GM10266 (cell line): Measurements from ENCODE around the gene MXRA8.

Experiments
- DNase-seq: peaks from one replicate; pipeline ENCODE4 v3.0.0; 2012; ENCODE audit errors: extremely low spot score
- TF ChIP-seq, protein P1 (sequence below): IDR thresholded peaks from 2 replicates; pipeline ENCODE4 v1.5.1; 2012; ENCODE audit warnings: mild to moderate bottlenecking, low read depth; ENCODE audit not compliant: control insufficient read depth, insufficient read depth; ENCODE audit errors: missing control alignments

Gene MXRA8

DNA sequence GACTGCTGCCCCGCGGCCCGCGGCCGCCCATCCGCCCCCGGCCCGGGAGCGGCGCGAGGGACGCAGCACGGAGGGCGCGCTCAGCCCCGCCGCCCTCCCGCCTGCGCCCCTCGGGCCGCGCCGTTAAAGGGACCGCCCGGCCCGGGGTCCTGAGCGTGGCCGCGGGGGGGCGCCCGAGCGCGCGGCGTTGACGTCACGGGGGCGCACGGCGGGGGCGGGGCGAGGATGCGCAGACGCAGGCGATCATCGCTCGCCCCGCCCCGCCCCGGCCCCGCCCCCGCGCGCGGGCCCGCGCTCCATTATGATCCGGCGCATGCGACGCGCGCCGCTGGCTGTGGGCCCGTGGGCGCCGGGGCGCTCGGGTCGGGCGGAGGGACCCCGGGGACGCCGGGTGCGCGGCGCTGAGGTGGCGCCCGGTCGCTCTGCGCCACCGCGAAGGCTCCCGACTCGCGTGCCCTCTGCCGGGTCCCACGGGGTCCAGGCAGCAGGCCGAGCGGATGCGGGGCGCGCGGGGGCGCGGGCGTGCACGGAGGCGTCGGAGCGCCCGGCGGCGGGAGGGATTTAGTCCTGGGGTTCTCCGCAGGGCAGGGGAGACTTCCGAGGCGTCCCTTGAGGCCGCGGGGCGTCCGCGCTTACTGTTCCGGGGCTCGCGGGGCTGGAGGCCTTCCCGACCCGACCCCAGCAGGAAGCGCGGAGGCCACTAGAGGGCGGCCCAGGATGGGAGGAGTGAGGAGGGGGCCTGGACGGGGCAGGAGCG, 8.9 kb downstream of the MXRA8 start, which contains the start of gene DVL1:
Gene DVL1 (minus strand): TSS at position 163 of the 757 bp plus-strand sequence. CDS start 353 bp downstream, outside the sequence.
- TF ChIP-seq, protein P1, sequence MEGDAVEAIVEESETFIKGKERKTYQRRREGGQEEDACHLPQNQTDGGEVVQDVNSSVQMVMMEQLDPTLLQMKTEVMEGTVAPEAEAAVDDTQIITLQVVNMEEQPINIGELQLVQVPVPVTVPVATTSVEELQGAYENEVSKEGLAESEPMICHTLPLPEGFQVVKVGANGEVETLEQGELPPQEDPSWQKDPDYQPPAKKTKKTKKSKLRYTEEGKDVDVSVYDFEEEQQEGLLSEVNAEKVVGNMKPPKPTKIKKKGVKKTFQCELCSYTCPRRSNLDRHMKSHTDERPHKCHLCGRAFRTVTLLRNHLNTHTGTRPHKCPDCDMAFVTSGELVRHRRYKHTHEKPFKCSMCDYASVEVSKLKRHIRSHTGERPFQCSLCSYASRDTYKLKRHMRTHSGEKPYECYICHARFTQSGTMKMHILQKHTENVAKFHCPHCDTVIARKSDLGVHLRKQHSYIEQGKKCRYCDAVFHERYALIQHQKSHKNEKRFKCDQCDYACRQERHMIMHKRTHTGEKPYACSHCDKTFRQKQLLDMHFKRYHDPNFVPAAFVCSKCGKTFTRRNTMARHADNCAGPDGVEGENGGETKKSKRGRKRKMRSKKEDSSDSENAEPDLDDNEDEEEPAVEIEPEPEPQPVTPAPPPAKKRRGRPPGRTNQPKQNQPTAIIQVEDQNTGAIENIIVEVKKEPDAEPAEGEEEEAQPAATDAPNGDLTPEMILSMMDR = peak; percentile 74
- peak; percentile 98 for DNase-seq

DNA sequence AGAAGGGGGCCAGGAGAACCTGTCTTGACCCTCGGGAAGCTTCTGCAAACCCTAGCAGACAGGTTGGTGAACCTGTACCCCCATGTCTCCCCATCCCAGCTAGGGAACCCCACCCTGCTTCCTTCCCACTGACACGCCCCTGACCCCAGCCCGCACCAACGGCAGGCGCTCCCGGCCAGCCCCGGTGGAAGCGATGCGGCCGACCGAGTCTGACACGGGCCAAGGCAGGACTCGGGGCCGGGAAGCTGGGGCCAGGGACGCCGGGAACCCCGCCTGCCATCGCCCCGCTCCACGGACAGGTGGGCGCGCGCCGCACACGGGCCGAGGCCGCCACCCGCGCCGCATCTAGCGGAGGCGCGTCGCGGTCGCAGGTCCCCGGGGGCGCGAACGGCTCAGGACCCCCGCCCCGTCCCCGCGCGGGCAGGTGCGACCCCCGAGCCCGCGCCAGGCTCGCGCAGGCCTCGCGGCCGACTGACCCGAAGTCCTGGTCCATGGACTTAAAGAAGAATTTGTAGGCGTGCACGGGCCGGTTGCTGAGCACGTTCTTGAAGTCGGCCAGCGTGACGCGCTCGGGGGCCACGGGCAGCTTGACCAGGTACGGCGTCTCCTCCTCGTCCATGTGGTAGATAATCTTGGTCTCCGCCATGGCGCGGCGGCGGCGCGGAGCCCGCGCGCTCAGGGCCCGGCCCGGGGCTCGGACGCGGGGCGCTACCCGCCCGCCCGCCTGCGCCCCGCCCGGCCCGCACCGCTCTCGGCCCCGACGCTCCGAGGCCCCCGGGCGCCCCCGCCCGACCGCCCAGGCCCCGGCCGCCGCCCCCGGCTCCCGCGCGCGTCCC, 9.7 kb downstream of the MXRA8 start:
- TF ChIP-seq, protein P1 = no peak
- no peak for DNase-seq

DNA sequence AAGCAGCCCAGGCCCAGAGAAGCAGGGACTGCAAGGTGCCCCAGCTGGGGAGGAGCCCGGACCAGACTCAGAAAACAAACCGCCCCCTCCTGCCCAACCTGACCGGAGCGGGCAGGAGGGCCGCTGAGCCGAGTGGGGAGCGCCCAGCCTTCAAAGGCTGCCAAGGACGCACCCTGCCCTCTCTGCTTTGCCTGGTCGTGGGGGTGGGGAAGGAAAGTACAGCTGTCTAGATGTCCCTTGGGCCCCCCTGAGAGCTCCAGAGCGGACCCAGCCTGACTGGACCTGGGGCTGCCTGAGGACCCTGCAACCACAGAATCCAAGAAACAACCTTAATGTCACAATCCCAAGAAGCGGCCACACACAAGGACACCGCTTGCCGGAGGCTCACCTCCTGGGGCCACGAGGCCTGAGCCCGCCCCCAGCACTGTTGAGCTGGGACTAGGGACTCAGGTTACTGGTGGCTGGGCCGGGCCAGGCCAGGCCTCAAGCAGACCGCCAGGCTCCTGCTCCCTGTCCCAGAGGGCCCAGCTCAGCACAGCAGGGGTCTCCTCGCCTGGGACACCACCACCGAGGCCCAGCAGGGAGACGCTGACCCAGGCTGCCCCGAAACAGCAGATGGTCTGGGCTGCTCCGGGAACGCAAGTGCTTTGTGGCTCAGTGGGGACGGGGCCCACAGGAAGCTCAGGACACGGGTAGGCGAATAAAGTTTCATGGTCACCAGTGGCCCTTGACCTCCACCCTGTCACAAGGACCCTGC, 10.5 kb downstream of the MXRA8 start:
- DNase-seq = no peak
- TF ChIP-seq, protein P1 = no peak

DNA sequence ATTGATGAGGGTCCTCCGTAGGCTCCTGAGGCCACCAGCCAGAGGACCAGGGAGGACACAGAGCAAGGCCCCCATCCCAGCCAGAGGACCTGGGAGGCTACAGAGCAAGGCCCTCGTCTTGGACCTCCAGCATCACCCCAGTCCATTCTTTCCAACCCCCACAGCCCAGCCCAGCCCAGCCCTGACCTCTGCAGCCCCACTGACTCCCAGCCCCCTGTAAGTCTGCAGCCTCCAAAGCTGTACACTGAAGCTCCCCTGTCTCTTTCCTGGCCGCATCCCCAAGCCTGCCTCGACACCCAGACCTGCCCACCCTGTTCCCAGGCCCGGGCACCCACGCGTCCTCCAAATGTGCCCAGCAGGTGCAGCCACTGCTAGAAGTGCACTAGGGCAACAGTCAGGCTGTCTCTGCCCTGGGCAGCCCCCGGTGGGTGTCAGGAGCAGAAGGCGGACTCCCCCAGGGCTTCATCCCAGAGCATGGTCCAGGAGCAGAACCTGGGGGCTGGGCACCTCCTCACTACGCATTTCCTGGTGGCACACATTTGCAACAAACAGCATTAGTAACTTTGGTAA, 11.2 kb downstream of the MXRA8 start:
- DNase-seq = no peak
- TF ChIP-seq, protein P1 = no peak

DNA sequence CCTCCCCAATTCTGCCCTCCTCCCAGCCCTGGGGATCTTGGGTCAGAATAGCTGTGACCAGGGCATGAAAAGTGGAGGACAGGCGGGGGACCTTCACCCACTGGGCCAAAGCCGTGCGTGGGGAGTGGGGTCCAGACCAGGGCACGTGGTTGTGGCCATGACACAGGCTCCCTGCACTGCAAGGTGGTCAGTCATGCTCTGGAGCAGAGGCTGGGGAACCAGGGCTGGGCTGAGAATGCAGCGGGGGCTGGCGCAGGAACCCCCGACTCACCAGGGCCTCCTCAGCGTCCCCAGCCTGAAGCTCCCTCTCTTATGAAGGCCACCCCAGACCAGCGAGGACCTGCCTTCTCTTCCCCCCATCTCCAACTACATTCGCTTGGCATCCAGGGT, 11.9 kb downstream of the MXRA8 start:
- DNase-seq = no peak
- TF ChIP-seq, protein P1 = no peak

DNA sequence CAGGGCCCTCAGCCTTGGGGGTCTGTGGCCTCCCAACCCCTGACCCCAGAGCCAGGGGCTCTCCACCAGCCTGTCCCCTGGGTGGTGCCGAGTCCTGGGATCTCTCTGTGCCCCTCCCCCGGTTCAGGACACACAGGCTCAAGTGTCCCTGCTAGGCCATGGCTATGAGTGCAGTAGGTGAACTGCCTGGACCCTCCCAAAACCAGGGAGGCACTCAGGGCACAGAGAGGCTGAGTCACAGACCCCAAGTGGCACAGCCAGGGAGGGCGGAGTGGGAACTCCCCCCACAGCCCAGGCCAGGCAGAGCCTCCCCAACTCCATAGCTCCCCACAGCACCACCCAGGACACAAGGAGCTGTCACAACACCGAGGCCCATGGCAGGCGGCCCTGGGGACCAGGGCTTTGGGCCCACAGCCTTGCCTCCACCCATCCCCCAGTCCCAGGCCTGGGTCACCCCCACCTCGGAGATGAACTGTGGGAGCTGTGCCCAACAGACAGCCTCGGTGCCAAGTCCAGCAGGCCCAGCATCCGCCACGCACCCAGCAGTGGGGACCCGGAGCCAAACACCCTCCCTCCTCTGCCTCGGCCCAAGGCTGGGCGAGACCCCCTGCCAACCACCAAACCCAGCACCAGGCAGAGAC, 12.4 kb downstream of the MXRA8 start:
- no peak for DNase-seq
- TF ChIP-seq, protein P1 = no peak
